ENCODE data around the gene FOXP4. TPM values are rescaled to one million over a fixed set of nuclear protein-coding genes. Genes with fewer than 3 reads are reported as not detected.
A peak's percentile ranks its signal among the peaks of the same experiment; 100 is the strongest.

The FOXP4 gene
- total and polyA plus RNA-seq, 2 experiments from 2014 or later: 1.1 to 3.9 TPM

- in situ Hi-C loops (cut with MboI): no loop called here
- no peak overlapping the region for H3K9ac ChIP-seq
- H3F3A ChIP-seq (ENCODE audit: insufficient read depth): no peaks in the 10 kb centered on the region
- H3K27ac ChIP-seq: no peak overlapping the region
- no peaks in the 10 kb centered on the region for H3K36me3 ChIP-seq (ENCODE audit: low read depth)
- H3K4me3 ChIP-seq: no peak overlapping the region
- peak; percentile 43 for DNase-seq
- no peaks in the 10 kb centered on the region for H3K9me2 ChIP-seq (ENCODE audit: insufficient read depth)
- 70% methylated on average over 15 of the region's 15 CpGs for WGBS, 2 experiments (ENCODE audit: low coverage in 1 of 2, low lambda C conversion rate in 2 of 2, missing lambda C conversion rate in 2 of 2)
- no peaks in the 10 kb centered on the region for H3K79me2 ChIP-seq (ENCODE audit: insufficient read depth)
- TF ChIP-seq EZH2phosphoT487 (IDR thresholded peaks at IDR 0.05; ENCODE audit: insufficient read depth, low read depth) (no peak), EZH2 (IDR thresholded peaks at IDR 0.05; ENCODE audit: insufficient read depth, poor library complexity, severe bottlenecking) (no peak)
- H3K4me1 ChIP-seq (ENCODE audit: insufficient read depth): peaks cover 11% of the 10 kb centered on the region
- H2AFZ ChIP-seq: no peak overlapping the region
- H4K20me1 ChIP-seq (ENCODE audit: insufficient read depth): no peaks in the 10 kb centered on the region
- H3K27me3 ChIP-seq (replicated peaks; ENCODE audit: insufficient read depth): no peaks in the 10 kb centered on the region
- peak overlapping the region; percentile 17 for H3K4me2 ChIP-seq (ENCODE audit: unreplicated experiment)
- H3K9me3 ChIP-seq (ENCODE audit: low read depth): no peaks in the 10 kb centered on the region
Measured at GRCh38 chr6:41571021-41571780, 25.0 kb downstream of the FOXP4 start.

DNA sequence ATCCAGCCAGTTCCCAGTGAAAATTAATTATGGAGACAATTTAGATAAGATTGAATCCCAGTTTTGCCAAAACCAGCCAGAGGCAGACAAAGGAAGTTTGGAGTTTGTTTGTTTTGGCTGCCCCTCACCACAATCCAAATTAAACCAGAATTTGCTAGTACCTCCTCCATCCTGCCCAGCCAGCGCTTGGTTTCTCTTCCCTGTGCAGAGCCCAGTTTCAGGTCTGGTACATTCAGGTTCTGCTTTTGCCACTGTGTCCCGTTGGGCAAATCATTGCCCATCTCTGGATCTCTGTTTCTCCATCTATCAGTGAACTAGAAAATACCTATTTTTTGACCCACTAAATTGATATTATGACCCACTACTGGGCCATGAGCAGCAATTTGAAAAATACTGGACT is 26.4 kb downstream of the FOXP4 start:
- H3K9ac ChIP-seq: no peak overlapping the region
- H3K79me2 ChIP-seq (ENCODE audit: insufficient read depth): no peaks in the 10 kb centered on the region
- H3K4me1 ChIP-seq (ENCODE audit: insufficient read depth): peaks cover 12% of the 10 kb centered on the region
- no peaks in the 10 kb centered on the region for H3K36me3 ChIP-seq (ENCODE audit: low read depth)
- H3K27ac ChIP-seq: no peak overlapping the region
- H2AFZ ChIP-seq: no peak overlapping the region
- no peak overlapping the region for H3K4me3 ChIP-seq
- no peaks in the 10 kb centered on the region for H3K9me3 ChIP-seq (ENCODE audit: low read depth)
- no peak overlapping the region for H3K4me2 ChIP-seq (ENCODE audit: unreplicated experiment)
- no peak for DNase-seq
- H3K27me3 ChIP-seq (replicated peaks; ENCODE audit: insufficient read depth): no peaks in the 10 kb centered on the region
- WGBS, 2 experiments (ENCODE audit: low coverage in 1 of 2, low lambda C conversion rate in 2 of 2, missing lambda C conversion rate in 2 of 2): 100% methylated on average over 2 of the region's 2 CpGs
- H4K20me1 ChIP-seq (ENCODE audit: insufficient read depth): no peaks in the 10 kb centered on the region
- TF ChIP-seq EZH2phosphoT487 (IDR thresholded peaks at IDR 0.05; ENCODE audit: insufficient read depth, low read depth): no peak
- TF ChIP-seq EZH2 (IDR thresholded peaks at IDR 0.05; ENCODE audit: insufficient read depth, poor library complexity, severe bottlenecking): no peak
- in situ Hi-C loops (cut with MboI): no loop called here
- H3K9me2 ChIP-seq (ENCODE audit: insufficient read depth): no peaks in the 10 kb centered on the region
- H3F3A ChIP-seq (ENCODE audit: insufficient read depth): no peaks in the 10 kb centered on the region

GRCh38 chr6:41573276-41573675 is 27.1 kb downstream of the FOXP4 start:
- Histone ChIP-seq H3K27ac (no peak overlapping the region), H3K79me2 (ENCODE audit: insufficient read depth) (no peaks in the 10 kb centered on the region), H3K4me1 (ENCODE audit: insufficient read depth) (peaks cover 16% of the 10 kb centered on the region), H3K4me3 (no peak overlapping the region), H3F3A (ENCODE audit: insufficient read depth) (no peaks in the 10 kb centered on the region), H2AFZ (no peak overlapping the region), H3K36me3 (ENCODE audit: low read depth) (no peaks in the 10 kb centered on the region), H3K4me2 (ENCODE audit: unreplicated experiment) (no peak overlapping the region), H3K9me3 (ENCODE audit: low read depth) (no peaks in the 10 kb centered on the region), H3K9me2 (ENCODE audit: insufficient read depth) (no peaks in the 10 kb centered on the region), H4K20me1 (ENCODE audit: insufficient read depth) (no peaks in the 10 kb centered on the region), H3K9ac (no peak overlapping the region), H3K27me3 (replicated peaks; ENCODE audit: insufficient read depth) (no peaks in the 10 kb centered on the region)
- whole genome bisulfite sequencing, 2 experiments (ENCODE audit: low coverage in 1 of 2, low lambda C conversion rate in 2 of 2, missing lambda C conversion rate in 2 of 2): 92 to 93% methylated on average over 7 of the region's 7 CpGs
- in situ Hi-C loops (cut with MboI): no loop called here
- no peak for DNase-seq
- TF ChIP-seq EZH2 (IDR thresholded peaks at IDR 0.05; ENCODE audit: insufficient read depth, poor library complexity, severe bottlenecking) (no peak), EZH2phosphoT487 (IDR thresholded peaks at IDR 0.05; ENCODE audit: insufficient read depth, low read depth) (no peak)

GRCh38 chr6:41573985-41574384 is 27.8 kb downstream of the FOXP4 start:
- Histone ChIP-seq H3K9me2 (ENCODE audit: insufficient read depth) (no peaks in the 10 kb centered on the region), H3K27me3 (replicated peaks; ENCODE audit: insufficient read depth) (no peaks in the 10 kb centered on the region), H3K79me2 (ENCODE audit: insufficient read depth) (no peaks in the 10 kb centered on the region), H3K4me1 (ENCODE audit: insufficient read depth) (peaks cover 16% of the 10 kb centered on the region), H3K9me3 (ENCODE audit: low read depth) (no peaks in the 10 kb centered on the region), H4K20me1 (ENCODE audit: insufficient read depth) (no peaks in the 10 kb centered on the region), H3K36me3 (ENCODE audit: low read depth) (no peaks in the 10 kb centered on the region), H2AFZ (no peak overlapping the region), H3K4me3 (no peak overlapping the region), H3K9ac (no peak overlapping the region), H3F3A (ENCODE audit: insufficient read depth) (no peaks in the 10 kb centered on the region), H3K4me2 (ENCODE audit: unreplicated experiment) (no peak overlapping the region), H3K27ac (no peak overlapping the region)
- WGBS, 2 experiments (ENCODE audit: low coverage in 1 of 2, low lambda C conversion rate in 2 of 2, missing lambda C conversion rate in 2 of 2): 90 to 93% methylated on average over 1 of the region's 1 CpG
- in situ Hi-C loops (cut with MboI): no loop called here
- TF ChIP-seq EZH2phosphoT487 (IDR thresholded peaks at IDR 0.05; ENCODE audit: insufficient read depth, low read depth) (no peak), EZH2 (IDR thresholded peaks at IDR 0.05; ENCODE audit: insufficient read depth, poor library complexity, severe bottlenecking) (no peak)
- no peak for DNase-seq
